ENCODE measurements around the gene NDST1. TPM values are rescaled to one million over a fixed set of nuclear protein-coding genes. Genes with fewer than 3 reads are reported as not detected.
A peak's percentile ranks its signal among the peaks of the same experiment; 100 is the strongest.

The NDST1 gene
- total RNA-seq, 4 donors from 2014 or later, result 36.1 to 70.5 (median 50.5) TPM

DNA sequence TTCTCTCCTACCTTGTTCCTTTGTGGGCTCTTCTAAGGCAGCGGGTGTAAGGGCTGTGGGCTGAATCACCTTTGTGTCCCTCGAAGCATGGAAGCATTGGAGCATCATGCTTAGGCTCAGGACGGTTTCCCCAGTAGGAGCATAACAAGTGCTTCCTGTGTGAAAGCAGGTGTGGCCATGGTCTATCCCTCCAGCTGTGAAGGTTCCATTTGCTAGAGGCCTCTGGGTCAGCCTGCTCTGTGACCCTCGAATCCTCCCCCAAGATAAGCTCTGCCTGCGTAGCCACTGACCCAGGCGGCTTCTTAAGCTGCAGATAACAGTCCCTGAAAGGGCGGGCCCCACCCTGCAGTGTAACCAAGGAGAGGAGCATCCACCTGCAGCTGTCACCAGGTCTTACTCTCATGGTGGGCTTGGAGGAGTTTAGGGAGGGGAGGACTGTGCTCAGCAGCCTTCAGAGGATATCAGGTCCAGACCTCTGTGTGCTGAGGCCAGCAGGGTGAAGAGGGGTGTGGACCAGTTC lies 8.4 kb upstream of the NDST1 start:
- no peaks in the 10 kb centered on the region for H3K36me3 ChIP-seq
- H3K9me3 ChIP-seq, result no peaks in the 10 kb centered on the region
- DNase-seq, result no peak
- peak overlapping the region; percentile 85 to 90 (median 89) for H3K27ac ChIP-seq
- no peak overlapping the region for H3K4me3 ChIP-seq
- ATAC-seq, result no peak
- no peaks in the 10 kb centered on the region for H3K27me3 ChIP-seq
- TF ChIP-seq POLR2A (IDR thresholded peaks at IDR 0.05) (no peak), CTCF (IDR thresholded peaks at IDR 0.05 in 4 of 5, conservative IDR thresholded peaks at IDR 0.05 in 1 of 5) (no peak)
- intact Hi-C loops (cut with DNase I; ENCODE audit: low total_unique reads), result no loop called here
- in situ Hi-C loops (cut with MboI; ENCODE audit: low sequenced_read_pairs in 4 of 4), result no loop called here
- peaks cover 82 to 84% of the 10 kb centered on the region in 2 donors for H3K4me1 ChIP-seq

DNA sequence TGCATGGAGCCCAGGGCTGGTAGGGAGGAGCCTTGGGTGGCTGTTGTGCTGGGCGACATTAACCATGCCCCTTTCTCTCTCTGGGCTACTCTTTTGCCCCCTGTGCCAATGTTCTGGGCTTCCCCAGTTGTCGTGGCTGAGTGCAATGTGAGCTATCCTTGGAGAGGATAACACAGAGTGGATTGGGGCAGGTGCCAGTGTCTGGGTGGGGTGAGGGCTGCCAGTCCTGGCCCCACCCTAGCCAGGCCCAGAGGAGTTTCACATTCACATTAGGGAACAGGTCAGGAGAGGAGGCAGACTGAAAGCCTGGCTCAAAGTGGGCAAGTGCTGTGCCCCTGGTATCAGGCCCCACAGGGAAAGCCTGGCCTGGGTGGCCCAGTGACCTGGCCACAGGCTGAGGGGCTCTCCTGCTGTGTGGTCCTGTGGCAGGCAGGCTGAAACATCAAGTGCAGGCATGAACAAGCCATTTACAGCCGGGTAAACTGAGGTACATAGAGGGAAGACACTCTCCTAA lies 7.5 kb upstream of the NDST1 start:
- Histone ChIP-seq H3K27ac (peak overlapping the region; percentile 85 to 90 (median 89)), H3K4me1 (peaks cover 91 to 93% of the 10 kb centered on the region in 2 donors), H3K36me3 (no peaks in the 10 kb centered on the region), H3K4me3 (no peak overlapping the region), H3K9me3 (no peaks in the 10 kb centered on the region), H3K27me3 (no peaks in the 10 kb centered on the region)
- peak; percentile 74 to 92 for DNase-seq
- peak; percentile 55 to 63 for ATAC-seq
- no peak for TF ChIP-seq CTCF (IDR thresholded peaks at IDR 0.05 in 4 of 5, conservative IDR thresholded peaks at IDR 0.05 in 1 of 5)
- TF ChIP-seq POLR2A (IDR thresholded peaks at IDR 0.05), result peak; percentile 61
- intact Hi-C loops (cut with DNase I; ENCODE audit: low total_unique reads) (no loop called here), in situ Hi-C loops (cut with MboI; ENCODE audit: low sequenced_read_pairs in 4 of 4) (no loop called here)

- no peaks in the 10 kb centered on the region for H3K9me3 ChIP-seq
- peaks cover 96 to 97% of the 10 kb centered on the region in 2 donors for H3K4me1 ChIP-seq
- intact Hi-C loops (cut with DNase I; ENCODE audit: low total_unique reads) (no loop called here), in situ Hi-C loops (cut with MboI; ENCODE audit: low sequenced_read_pairs in 4 of 4) (no loop called here)
- peak overlapping the region; percentile 85 to 90 (median 89) for H3K27ac ChIP-seq
- no peak for TF ChIP-seq CTCF (IDR thresholded peaks at IDR 0.05 in 4 of 5, conservative IDR thresholded peaks at IDR 0.05 in 1 of 5)
- no peak for TF ChIP-seq POLR2A (IDR thresholded peaks at IDR 0.05)
- no peaks in the 10 kb centered on the region for H3K36me3 ChIP-seq
- DNase-seq, result no peak
- H3K4me3 ChIP-seq, result no peak overlapping the region
- ATAC-seq, result no peak
- no peaks in the 10 kb centered on the region for H3K27me3 ChIP-seq
Observed at GRCh38 chr5:150500905-150501304, 7.0 kb upstream of the NDST1 start.

DNA sequence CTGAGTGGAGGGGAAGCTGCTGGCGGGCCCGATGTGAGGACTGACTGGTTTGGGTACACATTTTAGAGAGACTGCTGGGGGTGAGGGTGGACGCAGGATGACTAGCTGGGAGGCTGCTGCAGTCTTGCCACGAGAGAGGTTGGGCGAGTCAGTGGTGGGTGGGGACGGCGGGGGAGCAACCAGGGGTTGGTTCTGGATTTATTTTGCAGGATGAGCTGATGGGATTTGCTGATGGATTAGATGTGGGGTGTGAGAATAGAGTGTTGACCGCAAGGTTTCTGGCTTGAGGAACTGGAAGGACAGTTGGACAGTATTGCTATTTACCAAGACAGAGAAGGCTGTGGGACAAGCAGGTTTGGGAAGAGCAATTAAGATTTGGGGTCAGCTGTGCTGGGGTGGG lies 5.8 kb upstream of the NDST1 start:
- Histone ChIP-seq H3K27me3 (no peaks in the 10 kb centered on the region), H3K9me3 (no peaks in the 10 kb centered on the region), H3K27ac (peak overlapping the region; percentile 85 to 90 (median 89)), H3K4me3 (no peak overlapping the region), H3K4me1 (peaks cover 98 to 99% of the 10 kb centered on the region in 2 donors), H3K36me3 (no peaks in the 10 kb centered on the region)
- intact Hi-C loops (cut with DNase I; ENCODE audit: low total_unique reads) (no loop called here), in situ Hi-C loops (cut with MboI; ENCODE audit: low sequenced_read_pairs in 4 of 4) (no loop called here)
- ATAC-seq (no peak), DNase-seq (no peak)
- TF ChIP-seq CTCF (IDR thresholded peaks at IDR 0.05 in 4 of 5, conservative IDR thresholded peaks at IDR 0.05 in 1 of 5), result no peak

GRCh38 chr5:150502847-150503246 lies 5.1 kb upstream of the NDST1 start:
- Histone ChIP-seq H3K27me3 (no peaks in the 10 kb centered on the region), H3K36me3 (no peaks in the 10 kb centered on the region), H3K9me3 (no peaks in the 10 kb centered on the region), H3K27ac (peak overlapping the region; percentile 85 to 90 (median 89)), H3K4me1 (peaks cover 98 to 99% of the 10 kb centered on the region in 2 donors), H3K4me3 (no peak overlapping the region)
- TF ChIP-seq POLR2A (IDR thresholded peaks at IDR 0.05), result no peak
- TF ChIP-seq CTCF (IDR thresholded peaks at IDR 0.05 in 4 of 5, conservative IDR thresholded peaks at IDR 0.05 in 1 of 5), result no peak
- in situ Hi-C loops (cut with MboI; ENCODE audit: low sequenced_read_pairs in 4 of 4), result no loop called here
- intact Hi-C loops (cut with DNase I; ENCODE audit: low total_unique reads), result no loop called here
- ATAC-seq (no peak), DNase-seq (no peak)

All from gastrocnemius medialis (tissue), 4 donors.